Gastrocnemius medialis (tissue), 4 donors: ENCODE measurements around the gene GABRB3. TPM values are rescaled to one million over a fixed set of nuclear protein-coding genes. Genes with fewer than 3 reads are reported as not detected.

Experiments
- ATAC-seq, 2 donors: fragments of 150-250 bp; one replicate each; pipeline ENCODE4 v1.9.1; 2016
- DNase-seq, 2 donors: peaks; one replicate each; pipeline ENCODE4 v3.0.0-alpha.2; 2019
- H3K27ac ChIP-seq, 4 donors: fragments of 200-600 bp; sonication (generic); 1 replicate in 1 of 4; 2 replicates in 3 of 4; pipeline ENCODE4 v1.5.1; 2016 to 2018; ENCODE audit warnings: mild to moderate bottlenecking in 2 of 4, moderate library complexity in 1 of 4
- H3K27me3 ChIP-seq, 3 donors: fragments of 200-600 bp; sonication (generic) in 2 of 3; 1 replicate in 1 of 3; 2 replicates in 2 of 3; pipeline versions ENCODE4 v1.5.1 to v1.6.0; 2016 to 2019; ENCODE audit warnings: mild to moderate bottlenecking in 1 of 3, moderate library complexity in 1 of 3
- H3K36me3 ChIP-seq, 2 donors: fragments of 200-600 bp; sonication (generic) in 1 of 2; one replicate each; pipeline ENCODE4 v1.5.1; 2017 to 2018
- H3K4me1 ChIP-seq, 2 donors: fragments of 200-600 bp; sonication (generic) in 1 of 2; one replicate each; pipeline ENCODE4 v1.5.1; 2016 to 2017; ENCODE audit warnings: mild to moderate bottlenecking in 2 of 2
- H3K4me3 ChIP-seq, 4 donors: fragments of 200-600 bp; sonication (generic) in 3 of 4; 1 replicate in 1 of 4; 2 replicates in 3 of 4; pipeline ENCODE4 v1.5.1; 2016 to 2019; ENCODE audit warnings: mild to moderate bottlenecking in 2 of 4
- H3K9me3 ChIP-seq, 3 donors: fragments of 200-600 bp; sonication (generic) in 2 of 3; 1 replicate in 1 of 3; 2 replicates in 2 of 3; pipeline ENCODE4 v1.5.1; 2016 to 2019
- POLR2A ChIP-seq, 2 donors: fragments of 450-650 bp; IDR thresholded peaks; one replicate each; pipeline ENCODE4 v1.6.1; 2017; ENCODE audit warnings: antibody characterized with exemption in 2 of 2, mild to moderate bottlenecking in 2 of 2, moderate library complexity in 2 of 2
- in situ Hi-C, 4 donors: fragments of 200-750 bp; cut with MboI; loops; one replicate each; pipeline versions ENCODE4 v1.15.0 to v1.8.0; 2017; ENCODE audit warnings: low sequenced_read_pairs in 4 of 4
- intact Hi-C: fragments of 100-400 bp; cut with DNase I; formaldehyde crosslinking; loops from one replicate; pipeline ENCODE4 v1.15.1; 2023; ENCODE audit warnings: low total_unique reads
- total RNA-seq, 4 donors: library from RNA; depleted of rRNA; stranded (reverse); fragments of >200 nt; gene quantifications; one replicate each; pipeline versions ENCODE4 v1.1.0 to v1.2.3, GENCODE V29; 2016
- TF ChIP-seq, protein P1 (sequence below), 5 experiments: fragments of 450-650 bp in 3 of 5; fragments of 200-600 bp in 2 of 5; sonication (generic) in 2 of 5; IDR thresholded peaks in 4 of 5; conservative IDR thresholded peaks in 1 of 5; 1 replicate in 4 of 5; 2 replicates in 1 of 5; pipeline ENCODE4 v1.5.1; 2016 to 2019; ENCODE audit warnings: antibody characterized with exemption in 5 of 5, mild to moderate bottlenecking in 3 of 5, moderate library complexity in 3 of 5

GABRB3 gene
- total RNA-seq, 4 donors from 2014 or later: 0.23 to 0.91 (median 0.35) TPM

DNA sequence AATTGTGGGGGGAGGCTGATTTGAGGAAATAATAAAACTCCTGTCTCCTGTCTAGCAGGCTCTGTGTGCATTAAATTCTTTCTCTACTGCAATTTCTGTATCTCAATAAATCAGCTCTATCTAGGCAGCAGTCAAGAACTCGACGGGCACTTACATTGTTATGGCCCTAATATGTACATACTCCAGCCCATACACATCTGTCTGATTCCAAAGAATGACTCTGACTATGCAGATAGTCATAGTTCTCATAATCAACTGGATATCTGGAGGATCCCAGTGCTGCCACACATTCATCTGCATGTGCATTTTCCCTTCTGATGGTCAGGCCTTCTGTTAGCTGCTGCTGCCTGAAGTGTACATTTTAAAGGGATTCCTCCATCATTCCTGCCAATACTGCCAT lies 114.6 kb downstream of the GABRB3 start:
- Histone ChIP-seq H3K4me1 (no peaks in the 10 kb centered on the region), H3K9me3 (peaks cover 0 to 5% (median 0%) of the 10 kb centered on the region in 3 donors), H3K27me3 (no peaks in the 10 kb centered on the region), H3K4me3 (no peak overlapping the region), H3K36me3 (no peaks in the 10 kb centered on the region), H3K27ac (no peak overlapping the region)
- no peak for DNase-seq
- in situ Hi-C loops: no loop called here
- no peak for TF ChIP-seq POLR2A (IDR thresholded peaks at IDR 0.05)
- TF ChIP-seq, protein P1, sequence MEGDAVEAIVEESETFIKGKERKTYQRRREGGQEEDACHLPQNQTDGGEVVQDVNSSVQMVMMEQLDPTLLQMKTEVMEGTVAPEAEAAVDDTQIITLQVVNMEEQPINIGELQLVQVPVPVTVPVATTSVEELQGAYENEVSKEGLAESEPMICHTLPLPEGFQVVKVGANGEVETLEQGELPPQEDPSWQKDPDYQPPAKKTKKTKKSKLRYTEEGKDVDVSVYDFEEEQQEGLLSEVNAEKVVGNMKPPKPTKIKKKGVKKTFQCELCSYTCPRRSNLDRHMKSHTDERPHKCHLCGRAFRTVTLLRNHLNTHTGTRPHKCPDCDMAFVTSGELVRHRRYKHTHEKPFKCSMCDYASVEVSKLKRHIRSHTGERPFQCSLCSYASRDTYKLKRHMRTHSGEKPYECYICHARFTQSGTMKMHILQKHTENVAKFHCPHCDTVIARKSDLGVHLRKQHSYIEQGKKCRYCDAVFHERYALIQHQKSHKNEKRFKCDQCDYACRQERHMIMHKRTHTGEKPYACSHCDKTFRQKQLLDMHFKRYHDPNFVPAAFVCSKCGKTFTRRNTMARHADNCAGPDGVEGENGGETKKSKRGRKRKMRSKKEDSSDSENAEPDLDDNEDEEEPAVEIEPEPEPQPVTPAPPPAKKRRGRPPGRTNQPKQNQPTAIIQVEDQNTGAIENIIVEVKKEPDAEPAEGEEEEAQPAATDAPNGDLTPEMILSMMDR (IDR thresholded peaks at IDR 0.05 in 4 of 5, conservative IDR thresholded peaks at IDR 0.05 in 1 of 5): no peak
- intact Hi-C loops: no loop called here
- no peak for ATAC-seq

GRCh38 chr15:26656080-26656479 lies 116.8 kb downstream of the GABRB3 start:
- Histone ChIP-seq H3K27ac (no peak overlapping the region), H3K4me3 (no peak overlapping the region), H3K9me3 (peaks cover 0 to 6% (median 0%) of the 10 kb centered on the region in 3 donors), H3K27me3 (no peaks in the 10 kb centered on the region), H3K36me3 (no peaks in the 10 kb centered on the region), H3K4me1 (no peaks in the 10 kb centered on the region)
- DNase-seq (no peak), ATAC-seq (no peak)
- intact Hi-C loops: no loop called here
- in situ Hi-C loops: no loop called here
- no peak for TF ChIP-seq POLR2A (IDR thresholded peaks at IDR 0.05)
- TF ChIP-seq, protein P1 (IDR thresholded peaks at IDR 0.05 in 4 of 5, conservative IDR thresholded peaks at IDR 0.05 in 1 of 5): no peak

GRCh38 chr15:26651909-26652308 lies 121.0 kb downstream of the GABRB3 start:
- intact Hi-C loops (no loop called here), in situ Hi-C loops (no loop called here)
- no peak for DNase-seq
- TF ChIP-seq, protein P1 (IDR thresholded peaks at IDR 0.05 in 4 of 5, conservative IDR thresholded peaks at IDR 0.05 in 1 of 5): no peak
- TF ChIP-seq POLR2A (IDR thresholded peaks at IDR 0.05): no peak
- H3K27me3 ChIP-seq: no peaks in the 10 kb centered on the region
- no peak overlapping the region for H3K27ac ChIP-seq
- H3K36me3 ChIP-seq: no peaks in the 10 kb centered on the region
- H3K4me1 ChIP-seq: no peaks in the 10 kb centered on the region
- ATAC-seq: no peak
- peaks cover 0 to 6% (median 0%) of the 10 kb centered on the region in 3 donors for H3K9me3 ChIP-seq
- H3K4me3 ChIP-seq: no peak overlapping the region

- in situ Hi-C loops (loop anchor here in 1 of 4 donors (25.0 kb wide), 1 partner anchor 111 kb away; no protein-coding TSS in a partner anchor), intact Hi-C loops (no loop called here)
- Histone ChIP-seq H3K4me1 (no peaks in the 10 kb centered on the region), H3K27me3 (no peaks in the 10 kb centered on the region), H3K4me3 (no peak overlapping the region), H3K36me3 (no peaks in the 10 kb centered on the region), H3K27ac (no peak overlapping the region), H3K9me3 (peaks cover 0 to 6% (median 0%) of the 10 kb centered on the region in 3 donors)
- DNase-seq: no peak
- TF ChIP-seq, protein P1 (IDR thresholded peaks at IDR 0.05 in 4 of 5, conservative IDR thresholded peaks at IDR 0.05 in 1 of 5): no peak
- TF ChIP-seq POLR2A (IDR thresholded peaks at IDR 0.05): no peak
- ATAC-seq: no peak
These were observed 124.2 kb downstream of the GABRB3 start for GRCh38 chr15:26648676-26649075.

DNA sequence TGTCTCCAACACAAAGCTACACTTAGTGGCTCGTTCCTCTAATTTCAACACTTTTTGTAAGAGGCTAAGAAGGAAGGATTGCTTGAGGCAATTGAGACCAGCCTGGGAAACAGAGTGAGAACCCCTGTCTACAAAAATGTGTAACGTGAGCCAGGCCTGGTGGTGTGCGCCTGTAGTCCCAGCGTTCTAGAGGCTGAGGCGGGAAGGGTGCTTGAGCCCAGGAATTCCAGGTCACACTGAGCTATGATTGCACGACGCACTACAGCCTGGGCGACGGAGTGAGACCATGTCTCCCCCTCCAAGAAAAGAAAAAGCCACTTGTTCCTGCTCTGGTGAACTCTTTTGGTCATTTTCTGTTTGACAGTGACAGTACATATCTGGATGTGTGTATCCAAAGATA lies 127.9 kb downstream of the GABRB3 start:
- intact Hi-C loops: no loop called here
- TF ChIP-seq, protein P1 (IDR thresholded peaks at IDR 0.05 in 4 of 5, conservative IDR thresholded peaks at IDR 0.05 in 1 of 5): no peak
- TF ChIP-seq POLR2A (IDR thresholded peaks at IDR 0.05): no peak
- Histone ChIP-seq H3K4me3 (no peak overlapping the region), H3K9me3 (no peaks in the 10 kb centered on the region), H3K4me1 (no peaks in the 10 kb centered on the region), H3K36me3 (no peaks in the 10 kb centered on the region), H3K27me3 (no peaks in the 10 kb centered on the region), H3K27ac (no peak overlapping the region)
- no peak for DNase-seq
- no peak for ATAC-seq
- in situ Hi-C loops: loop anchor here in 1 of 4 donors (25.0 kb wide), 1 partner anchor 108 kb away; no protein-coding TSS in a partner anchor
